Measurements from ENCODE around the gene LRRC4C. TPM values are rescaled to one million over a fixed set of nuclear protein-coding genes. Genes with fewer than 3 reads are reported as not detected.
"Not testable (repeated sequence)": the region's sequence is repeated elsewhere in the genome, so short reads cannot be mapped to it uniquely, and the experiment has no call there.

Gene LRRC4C
- total RNA-seq, 1 experiment from 2014 or later, result not detected

GRCh38 chr11:40877981-40878380 lies 581.5 kb downstream of the LRRC4C start:
- no peak overlapping the region for H3K4me2 ChIP-seq (ENCODE audit: low read length)
- H3K9me2 ChIP-seq (replicated peaks; ENCODE audit: low read length), result no peaks in the 10 kb centered on the region
- no peaks in the 10 kb centered on the region for H3K9me3 ChIP-seq (ENCODE audit: low read length)
- CTCF ChIA-PET, result no interaction called here
- H3F3A ChIP-seq (ENCODE audit: low read length, unreplicated experiment), result no peaks in the 10 kb centered on the region
- no TSS peak for BruUV-seq (replicated peaks)
- H3K9ac ChIP-seq (ENCODE audit: low read length), result no peak overlapping the region
- TF ChIP-seq CTCF (conservative IDR thresholded peaks at IDR 0.05; ENCODE audit: low read depth, low read length), result no peak
- TF ChIP-seq EZH2 (IDR thresholded peaks at IDR 0.05; ENCODE audit: low read length, unreplicated experiment), result no peak
- TF ChIP-seq EZH2phosphoT487 (IDR thresholded peaks at IDR 0.05; ENCODE audit: borderline replicate concordance, low read length), result no peak
- POLR2A ChIA-PET (ENCODE audit: unreplicated experiment), result no interaction called here
- no peaks in the 10 kb centered on the region for H3K27me3 ChIP-seq (ENCODE audit: low read length)
- no peaks in the 10 kb centered on the region for H4K20me1 ChIP-seq (ENCODE audit: low read length)
- H3K4me3 ChIP-seq (ENCODE audit: low read length), result no peak overlapping the region
- intact Hi-C loops (cut with micrococcal nuclease), result no loop called here
- H2AFZ ChIP-seq (ENCODE audit: low read length), result no peak overlapping the region
- H3K79me2 ChIP-seq (ENCODE audit: low read length), result no peaks in the 10 kb centered on the region
- H3K27ac ChIP-seq (ENCODE audit: low read length), result peak overlapping the region; percentile 87
- ATAC-seq (no peak), DNase-seq (no peak)
- peaks cover 21% of the 10 kb centered on the region for H3K4me1 ChIP-seq (ENCODE audit: insufficient read depth, low read length)
- H3K36me3 ChIP-seq (ENCODE audit: low read depth, low read length), result no peaks in the 10 kb centered on the region

DNA sequence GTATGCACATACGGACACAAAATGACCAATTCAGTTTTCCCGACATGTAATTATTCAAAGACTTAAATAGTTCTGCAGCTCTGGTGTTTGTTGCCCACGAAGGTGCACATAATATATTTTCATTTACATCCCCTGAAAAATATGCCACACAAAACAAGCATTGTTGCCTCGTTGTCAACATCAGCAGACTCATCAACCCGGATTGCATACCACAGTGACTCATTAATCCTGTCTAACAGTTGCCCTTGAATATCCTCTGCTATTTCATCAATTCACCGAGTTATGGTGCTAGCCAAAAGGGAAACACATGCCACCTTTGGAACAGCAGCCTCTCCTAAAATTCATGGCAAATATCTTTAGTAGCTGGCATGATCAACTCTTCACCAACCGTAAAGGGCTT lies 582.2 kb downstream of the LRRC4C start:
- Histone ChIP-seq H3K9me3 (ENCODE audit: low read length) (no peaks in the 10 kb centered on the region), H3K4me1 (ENCODE audit: insufficient read depth, low read length) (peaks cover 21% of the 10 kb centered on the region), H3K4me3 (ENCODE audit: low read length) (no peak overlapping the region), H3K4me2 (ENCODE audit: low read length) (peak overlapping the region; percentile 53), H3K79me2 (ENCODE audit: low read length) (no peaks in the 10 kb centered on the region), H4K20me1 (ENCODE audit: low read length) (no peaks in the 10 kb centered on the region), H3K9me2 (replicated peaks; ENCODE audit: low read length) (no peaks in the 10 kb centered on the region), H3K36me3 (ENCODE audit: low read depth, low read length) (no peaks in the 10 kb centered on the region), H2AFZ (ENCODE audit: low read length) (no peak overlapping the region), H3K27ac (ENCODE audit: low read length) (peak overlapping the region; percentile 87), H3K9ac (ENCODE audit: low read length) (peak overlapping the region; percentile 32; the same call in 1 of the 2 replicates), H3F3A (ENCODE audit: low read length, unreplicated experiment) (no peaks in the 10 kb centered on the region), H3K27me3 (ENCODE audit: low read length) (no peaks in the 10 kb centered on the region)
- TF ChIP-seq EZH2 (IDR thresholded peaks at IDR 0.05; ENCODE audit: low read length, unreplicated experiment) (no peak), EZH2phosphoT487 (IDR thresholded peaks at IDR 0.05; ENCODE audit: borderline replicate concordance, low read length) (no peak), CTCF (conservative IDR thresholded peaks at IDR 0.05; ENCODE audit: low read depth, low read length) (no peak)
- CTCF ChIA-PET, result no interaction called here
- POLR2A ChIA-PET (ENCODE audit: unreplicated experiment), result no interaction called here
- intact Hi-C loops (cut with micrococcal nuclease), result no loop called here
- DNase-seq (peak; percentile 68), ATAC-seq (no peak)
- no TSS peak for BruUV-seq (replicated peaks)

DNA sequence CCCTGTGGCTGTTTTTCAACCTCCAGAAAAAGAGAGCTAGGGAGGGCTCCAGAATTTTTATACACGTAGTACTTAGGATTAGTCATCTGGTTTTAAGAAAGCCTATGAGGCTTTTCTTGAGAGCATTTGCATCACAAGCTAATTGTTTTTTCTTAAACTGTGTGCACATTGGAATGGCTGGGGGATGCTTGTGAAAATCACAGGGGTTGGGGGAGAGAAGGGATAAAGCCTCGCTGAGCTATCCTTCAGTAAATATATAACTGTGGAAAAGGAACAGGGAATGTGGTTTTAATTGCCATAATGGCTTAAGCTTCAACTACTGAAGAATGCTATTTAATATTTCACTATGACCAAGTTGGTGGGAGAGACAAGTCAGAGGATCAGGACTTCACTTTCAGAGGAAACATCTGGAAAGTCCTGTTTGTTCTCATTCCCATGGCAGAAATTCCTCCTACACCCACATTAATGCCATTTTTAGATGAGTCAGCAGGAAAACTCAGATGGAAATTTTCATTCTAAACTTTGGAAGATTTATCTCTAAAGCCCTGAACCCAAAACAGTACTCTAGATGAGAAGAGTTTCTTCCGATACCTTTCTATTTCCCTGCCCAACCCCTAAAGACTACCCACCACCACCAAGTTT lies 591.3 kb downstream of the LRRC4C start:
- ATAC-seq, result no peak
- no peak overlapping the region for H2AFZ ChIP-seq (ENCODE audit: low read length)
- H3F3A ChIP-seq (ENCODE audit: low read length, unreplicated experiment), result no peaks in the 10 kb centered on the region
- H3K27ac ChIP-seq (ENCODE audit: low read length), result no peak overlapping the region
- no TSS peak for BruUV-seq (replicated peaks)
- H3K4me2 ChIP-seq (ENCODE audit: low read length), result no peak overlapping the region
- no peak for DNase-seq
- no peaks in the 10 kb centered on the region for H3K4me1 ChIP-seq (ENCODE audit: insufficient read depth, low read length)
- H3K9me2 ChIP-seq (replicated peaks; ENCODE audit: low read length), result no peaks in the 10 kb centered on the region
- H3K79me2 ChIP-seq (ENCODE audit: low read length), result no peaks in the 10 kb centered on the region
- CTCF ChIA-PET, result no interaction called here
- no peaks in the 10 kb centered on the region for H3K9me3 ChIP-seq (ENCODE audit: low read length)
- no peaks in the 10 kb centered on the region for H3K36me3 ChIP-seq (ENCODE audit: low read depth, low read length)
- no peaks in the 10 kb centered on the region for H4K20me1 ChIP-seq (ENCODE audit: low read length)
- TF ChIP-seq EZH2 (IDR thresholded peaks at IDR 0.05; ENCODE audit: low read length, unreplicated experiment) (no peak), EZH2phosphoT487 (IDR thresholded peaks at IDR 0.05; ENCODE audit: borderline replicate concordance, low read length) (no peak), CTCF (conservative IDR thresholded peaks at IDR 0.05; ENCODE audit: low read depth, low read length) (no peak)
- H3K9ac ChIP-seq (ENCODE audit: low read length), result no peak overlapping the region
- no peak overlapping the region for H3K4me3 ChIP-seq (ENCODE audit: low read length)
- POLR2A ChIA-PET (ENCODE audit: unreplicated experiment), result no interaction called here
- intact Hi-C loops (cut with micrococcal nuclease), result no loop called here
- H3K27me3 ChIP-seq (ENCODE audit: low read length), result no peaks in the 10 kb centered on the region

GRCh38 chr11:40857754-40858153 lies 601.7 kb downstream of the LRRC4C start:
- H2AFZ ChIP-seq (ENCODE audit: low read length); ATAC-seq; POLR2A ChIA-PET (ENCODE audit: unreplicated experiment); H3K27me3 ChIP-seq (ENCODE audit: low read length); H3F3A ChIP-seq (ENCODE audit: low read length, unreplicated experiment); H3K9ac ChIP-seq (ENCODE audit: low read length); H3K9me2 ChIP-seq (replicated peaks; ENCODE audit: low read length); H3K27ac ChIP-seq (ENCODE audit: low read length); H3K4me2 ChIP-seq (ENCODE audit: low read length); H3K4me1 ChIP-seq (ENCODE audit: insufficient read depth, low read length); H4K20me1 ChIP-seq (ENCODE audit: low read length); DNase-seq; H3K4me3 ChIP-seq (ENCODE audit: low read length); H3K79me2 ChIP-seq (ENCODE audit: low read length); intact Hi-C loops (cut with micrococcal nuclease); H3K9me3 ChIP-seq (ENCODE audit: low read length); BruUV-seq (replicated peaks); H3K36me3 ChIP-seq (ENCODE audit: low read depth, low read length); CTCF ChIA-PET: not testable (repeated sequence)
